ENCODE data around the gene TMEM150C.

The TMEM150C gene

GRCh38 chr4:82436780-82437179, 125.0 kb downstream of the TMEM150C start:
- H3K9ac ChIP-seq (ENCODE audit: low read length): no peak overlapping the region
- H3K36me3 ChIP-seq (ENCODE audit: insufficient read depth, low read length): peaks cover 4% of the 10 kb centered on the region
- no peak overlapping the region for H3K27ac ChIP-seq (ENCODE audit: low read depth, low read length)
- H3K4me3 ChIP-seq (ENCODE audit: low read depth in 1 of 2, low read length in 2 of 2): no peak overlapping the region
- no peaks in the 10 kb centered on the region for H3K9me3 ChIP-seq (ENCODE audit: low read length)
- H3K27me3 ChIP-seq (ENCODE audit: control insufficient read depth in 1 of 2, insufficient read depth in 2 of 2, low read length in 2 of 2): no peaks in the 10 kb centered on the region
- peaks cover 2% of the 10 kb centered on the region for H3K4me1 ChIP-seq (ENCODE audit: insufficient read depth, low read length)

GRCh38 chr4:82436130-82436529, 125.7 kb downstream of the TMEM150C start:
- H3K27me3 ChIP-seq (ENCODE audit: control insufficient read depth in 1 of 2, insufficient read depth in 2 of 2, low read length in 2 of 2): no peaks in the 10 kb centered on the region
- no peak overlapping the region for H3K9ac ChIP-seq (ENCODE audit: low read length)
- H3K9me3 ChIP-seq (ENCODE audit: low read length): no peaks in the 10 kb centered on the region
- no peak overlapping the region for H3K27ac ChIP-seq (ENCODE audit: low read depth, low read length)
- H3K36me3 ChIP-seq (ENCODE audit: insufficient read depth, low read length): peaks cover 4% of the 10 kb centered on the region
- no peak overlapping the region for H3K4me3 ChIP-seq (ENCODE audit: low read depth in 1 of 2, low read length in 2 of 2)
- H3K4me1 ChIP-seq (ENCODE audit: insufficient read depth, low read length): peaks cover 9% of the 10 kb centered on the region

GRCh38 chr4:82434949-82435348, 126.8 kb downstream of the TMEM150C start:
- Histone ChIP-seq H3K27ac (ENCODE audit: low read depth, low read length) (no peak overlapping the region), H3K9ac (ENCODE audit: low read length) (no peak overlapping the region), H3K4me1 (ENCODE audit: insufficient read depth, low read length) (peaks cover 9% of the 10 kb centered on the region), H3K36me3 (ENCODE audit: insufficient read depth, low read length) (peaks cover 4% of the 10 kb centered on the region), H3K9me3 (ENCODE audit: low read length) (no peaks in the 10 kb centered on the region), H3K27me3 (ENCODE audit: control insufficient read depth in 1 of 2, insufficient read depth in 2 of 2, low read length in 2 of 2) (no peaks in the 10 kb centered on the region), H3K4me3 (ENCODE audit: low read depth in 1 of 2, low read length in 2 of 2) (no peak overlapping the region)

GRCh38 chr4:82433791-82434190, 128.0 kb downstream of the TMEM150C start:
- no peaks in the 10 kb centered on the region for H3K36me3 ChIP-seq (ENCODE audit: insufficient read depth, low read length)
- H3K27ac ChIP-seq (ENCODE audit: low read depth, low read length): no peak overlapping the region
- H3K4me1 ChIP-seq (ENCODE audit: insufficient read depth, low read length): peaks cover 9% of the 10 kb centered on the region
- H3K4me3 ChIP-seq (ENCODE audit: low read depth in 1 of 2, low read length in 2 of 2): no peak overlapping the region
- no peaks in the 10 kb centered on the region for H3K9me3 ChIP-seq (ENCODE audit: low read length)
- no peaks in the 10 kb centered on the region for H3K27me3 ChIP-seq (ENCODE audit: control insufficient read depth in 1 of 2, insufficient read depth in 2 of 2, low read length in 2 of 2)
- H3K9ac ChIP-seq (ENCODE audit: low read length): no peak overlapping the region
